Measurements from ENCODE around the gene BRINP2. TPM values are rescaled to one million over a fixed set of nuclear protein-coding genes. Genes with fewer than 3 reads are reported as not detected.

The BRINP2 gene
- polyA plus RNA-seq, 2 of the 4 experiments (the other 2 are of a cell fraction), result 0.04 to 0.09 TPM

DNA sequence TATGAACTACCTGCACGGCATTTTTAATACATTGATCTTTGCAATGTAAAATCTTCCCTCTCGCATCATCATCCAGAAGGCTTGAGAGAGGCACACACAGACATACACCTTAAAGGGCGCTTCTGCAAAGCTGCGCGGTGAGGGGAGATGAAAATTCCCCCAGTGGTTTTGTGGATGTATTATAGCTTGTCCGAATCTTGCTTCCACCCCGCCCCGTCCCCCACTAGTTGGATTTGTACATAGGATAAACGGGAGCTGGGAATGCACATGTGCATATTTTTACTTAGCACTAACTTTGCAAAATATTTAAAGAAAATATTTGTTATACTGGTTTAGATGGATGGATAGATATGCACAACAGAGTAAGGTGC is 5.7 kb upstream of the BRINP2 start:
- TF ChIP-seq SREBF2 (IDR thresholded peaks at IDR 0.05) (no peak), EHF (CRISPR knock-in tag; IDR thresholded peaks at IDR 0.05) (no peak), ESRRA (IDR thresholded peaks at IDR 0.05; ENCODE audit: borderline replicate concordance, low read length) (no peak), RARB (CRISPR knock-in tag; IDR thresholded peaks at IDR 0.05) (no peak), HOXA7 (CRISPR knock-in tag; IDR thresholded peaks at IDR 0.05) (no peak), POLR2A (IDR thresholded peaks at IDR 0.05; ENCODE audit: low read length) (no peak), CHD4 (IDR thresholded peaks at IDR 0.05; ENCODE audit: borderline replicate concordance) (no peak), KDM5A (IDR thresholded peaks at IDR 0.05) (no peak), ZNF302 (CRISPR knock-in tag; IDR thresholded peaks at IDR 0.05) (no peak), PHF8 (IDR thresholded peaks at IDR 0.05; ENCODE audit: borderline replicate concordance, low read depth) (no peak), HEYL (CRISPR knock-in tag; IDR thresholded peaks at IDR 0.05) (no peak), GATA3 (IDR thresholded peaks at IDR 0.05; ENCODE audit: borderline replicate concordance) (no peak), BHLHE40 (IDR thresholded peaks at IDR 0.05; ENCODE audit: low read depth, low read length) (no peak), RFX5 (IDR thresholded peaks at IDR 0.05) (no peak)
- TF ChIP-seq, protein P1, sequence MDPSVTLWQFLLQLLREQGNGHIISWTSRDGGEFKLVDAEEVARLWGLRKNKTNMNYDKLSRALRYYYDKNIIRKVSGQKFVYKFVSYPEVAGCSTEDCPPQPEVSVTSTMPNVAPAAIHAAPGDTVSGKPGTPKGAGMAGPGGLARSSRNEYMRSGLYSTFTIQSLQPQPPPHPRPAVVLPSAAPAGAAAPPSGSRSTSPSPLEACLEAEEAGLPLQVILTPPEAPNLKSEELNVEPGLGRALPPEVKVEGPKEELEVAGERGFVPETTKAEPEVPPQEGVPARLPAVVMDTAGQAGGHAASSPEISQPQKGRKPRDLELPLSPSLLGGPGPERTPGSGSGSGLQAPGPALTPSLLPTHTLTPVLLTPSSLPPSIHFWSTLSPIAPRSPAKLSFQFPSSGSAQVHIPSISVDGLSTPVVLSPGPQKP (IDR thresholded peaks at IDR 0.05; ENCODE audit: low read depth, low read length), result no peak
- TF ChIP-seq, protein P2, sequence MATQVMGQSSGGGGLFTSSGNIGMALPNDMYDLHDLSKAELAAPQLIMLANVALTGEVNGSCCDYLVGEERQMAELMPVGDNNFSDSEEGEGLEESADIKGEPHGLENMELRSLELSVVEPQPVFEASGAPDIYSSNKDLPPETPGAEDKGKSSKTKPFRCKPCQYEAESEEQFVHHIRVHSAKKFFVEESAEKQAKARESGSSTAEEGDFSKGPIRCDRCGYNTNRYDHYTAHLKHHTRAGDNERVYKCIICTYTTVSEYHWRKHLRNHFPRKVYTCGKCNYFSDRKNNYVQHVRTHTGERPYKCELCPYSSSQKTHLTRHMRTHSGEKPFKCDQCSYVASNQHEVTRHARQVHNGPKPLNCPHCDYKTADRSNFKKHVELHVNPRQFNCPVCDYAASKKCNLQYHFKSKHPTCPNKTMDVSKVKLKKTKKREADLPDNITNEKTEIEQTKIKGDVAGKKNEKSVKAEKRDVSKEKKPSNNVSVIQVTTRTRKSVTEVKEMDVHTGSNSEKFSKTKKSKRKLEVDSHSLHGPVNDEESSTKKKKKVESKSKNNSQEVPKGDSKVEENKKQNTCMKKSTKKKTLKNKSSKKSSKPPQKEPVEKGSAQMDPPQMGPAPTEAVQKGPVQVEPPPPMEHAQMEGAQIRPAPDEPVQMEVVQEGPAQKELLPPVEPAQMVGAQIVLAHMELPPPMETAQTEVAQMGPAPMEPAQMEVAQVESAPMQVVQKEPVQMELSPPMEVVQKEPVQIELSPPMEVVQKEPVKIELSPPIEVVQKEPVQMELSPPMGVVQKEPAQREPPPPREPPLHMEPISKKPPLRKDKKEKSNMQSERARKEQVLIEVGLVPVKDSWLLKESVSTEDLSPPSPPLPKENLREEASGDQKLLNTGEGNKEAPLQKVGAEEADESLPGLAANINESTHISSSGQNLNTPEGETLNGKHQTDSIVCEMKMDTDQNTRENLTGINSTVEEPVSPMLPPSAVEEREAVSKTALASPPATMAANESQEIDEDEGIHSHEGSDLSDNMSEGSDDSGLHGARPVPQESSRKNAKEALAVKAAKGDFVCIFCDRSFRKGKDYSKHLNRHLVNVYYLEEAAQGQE (IDR thresholded peaks at IDR 0.05), result no peak
- TF ChIP-seq, protein P3, sequence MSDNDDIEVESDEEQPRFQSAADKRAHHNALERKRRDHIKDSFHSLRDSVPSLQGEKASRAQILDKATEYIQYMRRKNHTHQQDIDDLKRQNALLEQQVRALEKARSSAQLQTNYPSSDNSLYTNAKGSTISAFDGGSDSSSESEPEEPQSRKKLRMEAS (IDR thresholded peaks at IDR 0.05), result no peak
- WGBS (ENCODE audit: missing lambda C conversion rate), result 15% methylated on average over 9 of the region's 9 CpGs
- Histone ChIP-seq H3K4me3 (no peak overlapping the region), H3K27ac (no peak overlapping the region), H3K9me3 (no peaks in the 10 kb centered on the region), H3K4me1 (no peaks in the 10 kb centered on the region), H3K4me2 (0 out of 3 replicates have a peak overlapping the region, but pooled peaks have one; percentile 52)
- ATAC-seq, result no peak; a peak in 1 of 6 replicates
- CTCF ChIA-PET, result interaction anchor here (1.4 to 1.8 kb wide), 2 partner anchors 16 to 88 kb away, joined by 3 to 9 read pairs; no protein-coding TSS in a partner anchor
- no peak for FAIRE-seq
- POLR2A ChIA-PET, result no interaction called here
- no peak for DNase-seq (ENCODE audit: low read depth in 1 of 2, low spot score in 1 of 2)

DNA sequence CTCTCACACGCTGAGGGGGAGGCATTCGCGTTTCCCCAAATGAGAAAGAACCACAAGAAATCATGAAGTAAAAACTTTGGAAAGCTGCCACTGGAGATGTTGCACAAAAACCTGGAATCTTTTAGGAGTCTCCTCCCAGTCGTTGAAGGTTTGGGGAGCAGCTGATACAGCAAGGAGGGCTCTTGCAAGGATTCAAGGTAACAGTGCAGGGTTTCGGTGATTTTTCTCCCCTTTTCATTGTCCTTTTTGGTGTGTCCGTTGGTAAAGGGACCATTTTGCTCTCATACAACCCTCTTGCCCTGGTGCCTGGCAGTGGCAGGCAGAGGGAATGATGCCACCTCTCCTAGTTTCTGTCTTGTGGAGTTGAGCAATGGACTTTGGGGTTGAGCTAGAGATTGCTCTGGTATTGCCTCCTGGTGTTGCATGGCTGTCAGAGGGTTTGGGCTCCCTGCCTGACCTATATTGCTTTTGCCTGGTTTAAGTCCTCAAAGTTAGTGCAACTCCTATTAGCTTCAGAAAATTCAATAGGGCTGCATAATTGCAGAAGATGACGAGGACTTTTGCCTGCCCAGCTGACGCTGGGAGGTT is 872 bp downstream of the BRINP2 start:
- Histone ChIP-seq H3K4me1 (peaks cover 7% of the 10 kb centered on the region; the same call in 1 of the 3 replicates), H3K27ac (no peak overlapping the region), H3K4me2 (peak overlapping the region; percentile 99), H3K4me3 (peak overlapping the region; percentile 45), H3K9me3 (no peaks in the 10 kb centered on the region)
- CTCF ChIA-PET, result interaction anchor here (0.8 to 3.4 kb wide), 4 partner anchors 10 to 128 kb away, joined by 3 to 25 read pairs (median 3); no protein-coding TSS in a partner anchor
- DNase-seq (ENCODE audit: low read depth in 1 of 2, low spot score in 1 of 2) (no peak), ATAC-seq (0 out of 6 replicates have a peak, but pooled peaks of 1 of the 2 experiments have one; percentile 2), FAIRE-seq (no peak)
- 21% methylated on average over 8 of the region's 8 CpGs for WGBS (ENCODE audit: missing lambda C conversion rate)
- POLR2A ChIA-PET, result no interaction called here
- TF ChIP-seq RAD21 (conservative IDR thresholded peaks at IDR 0.05 in 1 of 2, IDR thresholded peaks at IDR 0.05 in 1 of 2), result no peak
- TF ChIP-seq NPAS2 (CRISPR knock-in tag; IDR thresholded peaks at IDR 0.05; ENCODE audit: borderline replicate concordance), result no peak
- TF ChIP-seq FOSL2 (IDR thresholded peaks at IDR 0.05), result no peak
- TF ChIP-seq FOSL2 (CRISPR knock-in tag; IDR thresholded peaks at IDR 0.05), result no peak
- no peak for TF ChIP-seq RARB (CRISPR knock-in tag; IDR thresholded peaks at IDR 0.05)
- no peak for TF ChIP-seq HEYL (CRISPR knock-in tag; IDR thresholded peaks at IDR 0.05)
- no peak for TF ChIP-seq GATA3 (IDR thresholded peaks at IDR 0.05; ENCODE audit: borderline replicate concordance)
- TF ChIP-seq FOXS1 (CRISPR knock-in tag; IDR thresholded peaks at IDR 0.05), result no peak
- TF ChIP-seq POLR2A (IDR thresholded peaks at IDR 0.05; ENCODE audit: low read length), result no peak
- TF ChIP-seq HOXA7 (CRISPR knock-in tag; IDR thresholded peaks at IDR 0.05), result no peak
- TF ChIP-seq CBX8 (IDR thresholded peaks at IDR 0.05), result no peak
- TF ChIP-seq CEBPB (IDR thresholded peaks at IDR 0.05), result no peak
- TF ChIP-seq, protein P4, sequence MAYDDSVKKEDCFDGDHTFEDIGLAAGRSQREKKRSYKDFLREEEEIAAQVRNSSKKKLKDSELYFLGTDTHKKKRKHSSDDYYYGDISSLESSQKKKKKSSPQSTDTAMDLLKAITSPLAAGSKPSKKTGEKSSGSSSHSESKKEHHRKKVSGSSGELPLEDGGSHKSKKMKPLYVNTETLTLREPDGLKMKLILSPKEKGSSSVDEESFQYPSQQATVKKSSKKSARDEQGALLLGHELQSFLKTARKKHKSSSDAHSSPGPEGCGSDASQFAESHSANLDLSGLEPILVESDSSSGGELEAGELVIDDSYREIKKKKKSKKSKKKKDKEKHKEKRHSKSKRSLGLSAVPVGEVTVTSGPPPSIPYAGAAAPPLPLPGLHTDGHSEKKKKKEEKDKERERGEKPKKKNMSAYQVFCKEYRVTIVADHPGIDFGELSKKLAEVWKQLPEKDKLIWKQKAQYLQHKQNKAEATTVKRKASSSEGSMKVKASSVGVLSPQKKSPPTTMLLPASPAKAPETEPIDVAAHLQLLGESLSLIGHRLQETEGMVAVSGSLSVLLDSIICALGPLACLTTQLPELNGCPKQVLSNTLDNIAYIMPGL (CRISPR knock-in tag; IDR thresholded peaks at IDR 0.05; ENCODE audit: borderline replicate concordance), result no peak
- TF ChIP-seq, protein P5, sequence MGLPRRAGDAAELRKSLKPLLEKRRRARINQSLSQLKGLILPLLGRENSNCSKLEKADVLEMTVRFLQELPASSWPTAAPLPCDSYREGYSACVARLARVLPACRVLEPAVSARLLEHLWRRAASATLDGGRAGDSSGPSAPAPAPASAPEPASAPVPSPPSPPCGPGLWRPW (IDR thresholded peaks at IDR 0.05), result no peak
- no peak for TF ChIP-seq CBX2 (IDR thresholded peaks at IDR 0.05; ENCODE audit: borderline replicate concordance, low read depth)
- TF ChIP-seq ZC3H11A (IDR thresholded peaks at IDR 0.05), result no peak
- TF ChIP-seq MAZ (IDR thresholded peaks at IDR 0.05; ENCODE audit: borderline replicate concordance, low read depth, low read length), result no peak
- TF ChIP-seq, protein P1 (IDR thresholded peaks at IDR 0.05; ENCODE audit: low read depth, low read length), result no peak

Measured in A549 (cell line).